Cardiac muscle cell (in vitro differentiated cells and primary cell): ENCODE results near the gene STAMBP. TPM values are rescaled to one million over a fixed set of nuclear protein-coding genes. Genes with fewer than 3 reads are reported as not detected.
"Not testable (repeated sequence)": the region's sequence is repeated elsewhere in the genome, so short reads cannot be mapped to it uniquely, and the experiment has no call there.

Source experiments
- DNase-seq, 2 donors: peaks; one replicate each; pipeline versions ENCODE4 v3.0.0 to v3.0.0-alpha.2; 2010 to 2017; ENCODE audit warnings: low read depth in 1 of 2, low spot score in 1 of 2
- H3K27ac ChIP-seq: fragments of 200-600 bp; sonication (generic); 2 replicates; pipeline ENCODE4 v1.5.1; 2016
- H3K27me3 ChIP-seq: fragments of 200-600 bp; sonication (generic); 2 replicates; pipeline ENCODE4 v1.6.0; 2016; ENCODE audit warnings: control low read depth
- H3K36me3 ChIP-seq: fragments of 200-600 bp; sonication (generic); 2 replicates; pipeline ENCODE4 v1.5.1; 2016; ENCODE audit warnings: control low read depth
- H3K4me1 ChIP-seq: fragments of 200-600 bp; sonication (generic); 2 replicates; pipeline ENCODE4 v1.8.1; 2017; ENCODE audit warnings: low read depth, mild to moderate bottlenecking, mixed run types
- H3K4me3 ChIP-seq: fragments of 200-600 bp; sonication (generic); 2 replicates; pipeline ENCODE4 v1.5.1; 2016; ENCODE audit warnings: mild to moderate bottlenecking
- H3K9me3 ChIP-seq: fragments of 200-600 bp; sonication (generic); 2 replicates; pipeline ENCODE4 v1.5.1; 2017; ENCODE audit warnings: low read depth, mild to moderate bottlenecking, control low read depth
- CTCF ChIP-seq: IDR thresholded peaks from 2 replicates; pipeline ENCODE4 v1.5.1; 2012; ENCODE audit warnings: low read depth, mild to moderate bottlenecking, low read length
- polyA plus RNA-seq: library from polyadenylated mRNA; unstranded; fragments of >200 nt; fragmentation: Nextera tagmentation; extraction: Ambion mirVana; gene quantifications from 2 replicates; pipeline ENCODE4 v1.2.1, GENCODE V29; 2016
- total RNA-seq: library from RNA; depleted of rRNA; stranded (reverse); fragments of >200 nt; gene quantifications from 2 replicates; pipeline ENCODE4 v1.2.3, GENCODE V29; 2016

The STAMBP gene
- total and polyA plus RNA-seq, 2 experiments from 2014 or later, result 31.9 to 49.3 TPM

- H3K27ac ChIP-seq, result no peak overlapping the region
- no peaks in the 10 kb centered on the region for H3K27me3 ChIP-seq
- DNase-seq, result no peak
- no peaks in the 10 kb centered on the region for H3K9me3 ChIP-seq
- H3K36me3 ChIP-seq, result no peaks in the 10 kb centered on the region
- no peak overlapping the region for H3K4me3 ChIP-seq
- no peak for TF ChIP-seq CTCF
- H3K4me1 ChIP-seq, result no peaks in the 10 kb centered on the region
Measured at GRCh38 chr2:73885406-73885805, 56.6 kb downstream of the STAMBP start.

- H3K4me3 ChIP-seq, result no peak overlapping the region
- DNase-seq, result no peak
- TF ChIP-seq CTCF, result no peak
Measured at GRCh38 chr2:73886357-73886756, 57.6 kb downstream of the STAMBP start.

GRCh38 chr2:73887596-73888353 is 59.0 kb downstream of the STAMBP start:
- not testable (repeated sequence) for DNase-seq, H3K27ac ChIP-seq, H3K9me3 ChIP-seq, H3K4me3 ChIP-seq, H3K4me1 ChIP-seq, H3K36me3 ChIP-seq, H3K27me3 ChIP-seq

More at GRCh38 chr2:73886357-73886756, 57.6 kb downstream of the STAMBP start:
- Histone ChIP-seq H3K27me3 (no peaks in the 10 kb centered on the region), H3K27ac (no peak overlapping the region), H3K9me3 (no peaks in the 10 kb centered on the region), H3K4me1 (no peaks in the 10 kb centered on the region), H3K36me3 (no peaks in the 10 kb centered on the region)

GRCh38 chr2:73888388-73888787 is 59.6 kb downstream of the STAMBP start:
- H3K36me3 ChIP-seq, result no peaks in the 10 kb centered on the region
- H3K9me3 ChIP-seq, result no peaks in the 10 kb centered on the region
- H3K4me1 ChIP-seq, result no peaks in the 10 kb centered on the region
- no peaks in the 10 kb centered on the region for H3K27me3 ChIP-seq
- no peak overlapping the region for H3K27ac ChIP-seq
- H3K4me3 ChIP-seq, result no peak overlapping the region
- no peak for TF ChIP-seq CTCF
- DNase-seq, result no peak

- no peaks in the 10 kb centered on the region for H3K27me3 ChIP-seq
- no peak overlapping the region for H3K4me3 ChIP-seq
- no peak for TF ChIP-seq CTCF
- H3K4me1 ChIP-seq, result no peaks in the 10 kb centered on the region
- H3K27ac ChIP-seq, result no peak overlapping the region
- H3K9me3 ChIP-seq, result no peaks in the 10 kb centered on the region
- H3K36me3 ChIP-seq, result no peaks in the 10 kb centered on the region
- DNase-seq, result no peak
Measured at GRCh38 chr2:73889206-73889605, 60.4 kb downstream of the STAMBP start.

GRCh38 chr2:73890301-73891092 is 61.7 kb downstream of the STAMBP start:
- no peaks in the 10 kb centered on the region for H3K36me3 ChIP-seq
- no peak overlapping the region for H3K4me3 ChIP-seq
- no peaks in the 10 kb centered on the region for H3K9me3 ChIP-seq
- H3K4me1 ChIP-seq, result no peaks in the 10 kb centered on the region
- no peak for DNase-seq
- H3K27ac ChIP-seq, result no peak overlapping the region
- H3K27me3 ChIP-seq, result no peaks in the 10 kb centered on the region
- no peak for TF ChIP-seq CTCF
